Hepatocyte (in vitro differentiated cells): Measurements from ENCODE around the gene SRPK1. TPM values are rescaled to one million over a fixed set of nuclear protein-coding genes. Genes with fewer than 3 reads are reported as not detected.

Source experiments
- DNase-seq: peaks from one replicate; pipeline ENCODE4 v3.0.0-alpha.2; 2016; ENCODE audit warnings: low spot score
- H2AFZ ChIP-seq: fragments of 200-600 bp; sonication (generic); 2 replicates; pipeline ENCODE4 v1.6.0; 2016; ENCODE audit warnings: antibody characterized with exemption, mild to moderate bottlenecking
- H3K27ac ChIP-seq: fragments of 200-600 bp; sonication (generic); 2 replicates; pipeline ENCODE4 v1.5.1; 2016; ENCODE audit warnings: mild to moderate bottlenecking
- H3K27me3 ChIP-seq: fragments of 200-600 bp; sonication (generic); 2 replicates; pipeline ENCODE4 v1.6.1; 2016
- H3K36me3 ChIP-seq: fragments of 200-600 bp; sonication (generic); replicated peaks from 2 replicates; pipeline ENCODE4 v1.5.1; 2016; ENCODE audit warnings: low read depth; ENCODE audit not compliant: insufficient read depth
- H3K4me1 ChIP-seq: fragments of 200-600 bp; sonication (generic); 2 replicates; pipeline ENCODE4 v1.5.1; 2016; ENCODE audit warnings: mild to moderate bottlenecking, moderate library complexity; ENCODE audit not compliant: insufficient read depth
- H3K4me2 ChIP-seq: fragments of 200-600 bp; sonication (generic); 2 replicates; pipeline ENCODE4 v1.6.0; 2016
- H3K4me3 ChIP-seq: fragments of 200-600 bp; sonication (generic); 2 replicates; pipeline ENCODE4 v1.5.1; 2016; ENCODE audit warnings: mild to moderate bottlenecking
- H3K79me2 ChIP-seq: fragments of 200-600 bp; sonication (generic); 2 replicates; pipeline ENCODE4 v1.6.0; 2017; ENCODE audit warnings: mild to moderate bottlenecking
- H3K9me2 ChIP-seq: fragments of 200-600 bp; sonication (generic); replicated peaks from 2 replicates; pipeline ENCODE4 v1.6.0; 2017; ENCODE audit warnings: mild to moderate bottlenecking; ENCODE audit not compliant: insufficient read depth
- H3K9me3 ChIP-seq: fragments of 200-600 bp; sonication (generic); 2 replicates; pipeline ENCODE4 v1.5.1; 2016; ENCODE audit warnings: low read depth, mild to moderate bottlenecking
- H4K20me1 ChIP-seq: fragments of 200-600 bp; sonication (generic); 2 replicates; pipeline ENCODE4 v1.6.0; 2016; ENCODE audit warnings: mild to moderate bottlenecking; ENCODE audit not compliant: insufficient read depth, poor library complexity, severe bottlenecking
- CTCF ChIP-seq: fragments of 200-600 bp; sonication (generic); IDR thresholded peaks from 2 replicates; pipeline ENCODE4 v1.5.1; 2016; ENCODE audit warnings: antibody characterized with exemption, mild to moderate bottlenecking; ENCODE audit not compliant: poor library complexity
- EZH2 ChIP-seq: fragments of 200-600 bp; sonication (generic); IDR thresholded peaks from 2 replicates; pipeline ENCODE4 v1.6.1; 2016; ENCODE audit warnings: antibody characterized with exemption, mild to moderate bottlenecking, borderline replicate concordance
- EZH2phosphoT487 ChIP-seq: fragments of 200-600 bp; sonication (generic); IDR thresholded peaks from one replicate; pipeline ENCODE4 v1.6.1; 2018; ENCODE audit warnings: antibody characterized with exemption, mild to moderate bottlenecking, low read depth, moderate library complexity; ENCODE audit not compliant: unreplicated experiment, severe bottlenecking
- WGBS: methylation state at CpG from one replicate; pipeline ENCODE4 v1.1.6; 2016; ENCODE audit warnings: low lambda C conversion rate; ENCODE audit errors: missing lambda C conversion rate; 5-methylcytosine and 5-hydroxymethylcytosine counted together
- polyA plus RNA-seq: library from polyadenylated mRNA; unstranded; fragments of >200 nt; fragmentation: Nextera tagmentation; extraction: Ambion mirVana; gene quantifications from 2 replicates; pipeline ENCODE4 v1.2.1, GENCODE V29; 2016
- total RNA-seq: library from RNA; depleted of rRNA; stranded (reverse); fragments of >200 nt; gene quantifications from 2 replicates; pipeline ENCODE4 v1.2.3, GENCODE V29; 2014

Gene SRPK1
- total and polyA plus RNA-seq, 2 experiments from 2014 or later: 39.3 to 63.9 TPM

- no peak overlapping the region for H3K4me2 ChIP-seq
- 73% methylated on average over 2 of the region's 2 CpGs for WGBS
These were observed 39.3 kb upstream of the SRPK1 start for GRCh38 chr6:35960187-35960586.

GRCh38 chr6:35955970-35956369 is 35.1 kb upstream of the SRPK1 start:
- Histone ChIP-seq H3K4me2 (no peak overlapping the region), H3K4me1 (no peaks in the 10 kb centered on the region), H4K20me1 (no peaks in the 10 kb centered on the region), H3K79me2 (no peaks in the 10 kb centered on the region), H3K4me3 (no peak overlapping the region), H3K9me2 (no peaks in the 10 kb centered on the region), H2AFZ (no peak overlapping the region), H3K9me3 (no peaks in the 10 kb centered on the region), H3K27me3 (no peaks in the 10 kb centered on the region), H3K36me3 (no peaks in the 10 kb centered on the region), H3K27ac (no peak overlapping the region)
- no peak for TF ChIP-seq EZH2
- TF ChIP-seq EZH2phosphoT487: no peak
- TF ChIP-seq CTCF: no peak
- WGBS: 85% methylated on average over 4 of the region's 4 CpGs
- DNase-seq: no peak

More at GRCh38 chr6:35960187-35960586, 39.3 kb upstream of the SRPK1 start:
- no peaks in the 10 kb centered on the region for H3K9me2 ChIP-seq
- no peak for DNase-seq
- TF ChIP-seq EZH2 (no peak), EZH2phosphoT487 (no peak)
- H3K9me3 ChIP-seq: no peaks in the 10 kb centered on the region
- H3K27ac ChIP-seq: no peak overlapping the region
- no peaks in the 10 kb centered on the region for H3K36me3 ChIP-seq
- H4K20me1 ChIP-seq: no peaks in the 10 kb centered on the region
- H2AFZ ChIP-seq: no peak overlapping the region
- no peaks in the 10 kb centered on the region for H3K4me1 ChIP-seq
- no peak overlapping the region for H3K4me3 ChIP-seq
- no peaks in the 10 kb centered on the region for H3K79me2 ChIP-seq
- no peaks in the 10 kb centered on the region for H3K27me3 ChIP-seq

- H3K27me3 ChIP-seq: no peaks in the 10 kb centered on the region
- H3K79me2 ChIP-seq: no peaks in the 10 kb centered on the region
- no peaks in the 10 kb centered on the region for H4K20me1 ChIP-seq
- WGBS: 88% methylated on average over 5 of the region's 5 CpGs
- no peaks in the 10 kb centered on the region for H3K4me1 ChIP-seq
- no peak overlapping the region for H3K27ac ChIP-seq
- TF ChIP-seq EZH2: no peak
- TF ChIP-seq CTCF: no peak
- TF ChIP-seq EZH2phosphoT487: no peak
- no peak for DNase-seq
- H3K4me2 ChIP-seq: no peak overlapping the region
- no peak overlapping the region for H3K4me3 ChIP-seq
- no peak overlapping the region for H2AFZ ChIP-seq
- H3K9me2 ChIP-seq: no peaks in the 10 kb centered on the region
- no peaks in the 10 kb centered on the region for H3K36me3 ChIP-seq
- H3K9me3 ChIP-seq: no peaks in the 10 kb centered on the region
These were observed 34.6 kb upstream of the SRPK1 start for GRCh38 chr6:35955521-35955920.

GRCh38 chr6:35955071-35955470 is 34.2 kb upstream of the SRPK1 start:
- no peaks in the 10 kb centered on the region for H3K36me3 ChIP-seq
- no peaks in the 10 kb centered on the region for H3K9me2 ChIP-seq
- H2AFZ ChIP-seq: no peak overlapping the region
- no peak for DNase-seq
- H4K20me1 ChIP-seq: no peaks in the 10 kb centered on the region
- H3K4me2 ChIP-seq: no peak overlapping the region
- H3K27me3 ChIP-seq: no peaks in the 10 kb centered on the region
- no peaks in the 10 kb centered on the region for H3K79me2 ChIP-seq
- WGBS: 98% methylated on average over 8 of the region's 8 CpGs
- no peaks in the 10 kb centered on the region for H3K9me3 ChIP-seq
- TF ChIP-seq EZH2: no peak
- no peak for TF ChIP-seq CTCF
- TF ChIP-seq EZH2phosphoT487: no peak
- H3K4me1 ChIP-seq: no peaks in the 10 kb centered on the region
- H3K4me3 ChIP-seq: no peak overlapping the region
- H3K27ac ChIP-seq: no peak overlapping the region
